OCI-LY1 (cell line): ENCODE data around the gene NAT16.
A peak's percentile ranks its signal among the peaks of the same experiment; 100 is the strongest.

ENCODE experiments used
- H2AFZ ChIP-seq: fragments of 200-600 bp; sonication (generic), shearing (Covaris generic); 2 replicates; pipeline ENCODE4 v1.6.0; 2014; ENCODE audit warnings: antibody characterized with exemption, mild to moderate bottlenecking, low read length
- H3F3A ChIP-seq: fragments of 200-600 bp; sonication (generic), shearing (Covaris generic); 2 replicates; pipeline ENCODE4 v1.6.0; 2014; ENCODE audit warnings: mild to moderate bottlenecking, antibody characterized with exemption, low read length, moderate library complexity; ENCODE audit not compliant: insufficient read depth
- H3K27ac ChIP-seq: fragments of 200-600 bp; sonication (generic); 2 replicates; pipeline ENCODE4 v1.5.1; 2014; ENCODE audit warnings: low read length, mixed run types, mild to moderate bottlenecking, low read depth; ENCODE audit not compliant: poor library complexity, severe bottlenecking
- H3K27me3 ChIP-seq: fragments of 200-600 bp; sonication (generic); 2 replicates; pipeline ENCODE4 v1.6.0; 2014; ENCODE audit warnings: antibody characterized with exemption, mild to moderate bottlenecking, low read length, moderate library complexity; ENCODE audit not compliant: insufficient read depth
- H3K36me3 ChIP-seq: fragments of 200-600 bp; sonication (generic); 2 replicates; pipeline ENCODE4 v1.6.1; 2014; ENCODE audit warnings: mild to moderate bottlenecking, antibody characterized with exemption, low read length, moderate library complexity, mixed read lengths; ENCODE audit not compliant: insufficient read depth
- H3K4me1 ChIP-seq: fragments of 200-600 bp; sonication (generic); 2 replicates; pipeline ENCODE4 v1.5.1; 2014; ENCODE audit warnings: mild to moderate bottlenecking, low read length, moderate library complexity; ENCODE audit not compliant: insufficient read depth, severe bottlenecking
- H3K4me2 ChIP-seq: fragments of 200-600 bp; sonication (generic), shearing (Covaris generic); 2 replicates; pipeline ENCODE4 v1.6.1; 2014; ENCODE audit warnings: low read length
- H3K4me3 ChIP-seq: fragments of 200-600 bp; sonication (generic); 2 replicates; pipeline ENCODE4 v1.5.1; 2014; ENCODE audit warnings: low read length, low read depth, mild to moderate bottlenecking, mixed read lengths; ENCODE audit not compliant: poor library complexity, severe bottlenecking
- H3K79me2 ChIP-seq: fragments of 200-600 bp; shearing (Covaris generic); 2 replicates; pipeline ENCODE4 v1.6.1; 2016; ENCODE audit warnings: mixed run types, low read length, mixed read lengths; ENCODE audit not compliant: insufficient read depth
- H3K9ac ChIP-seq: fragments of 200-600 bp; sonication (generic), shearing (Covaris generic); 2 replicates; pipeline ENCODE4 v1.6.1; 2014; ENCODE audit warnings: mild to moderate bottlenecking, low read length, mixed read lengths
- H3K9me2 ChIP-seq: fragments of 200-600 bp; sonication (generic), shearing (Covaris generic); 2 replicates; pipeline ENCODE4 v1.6.1; 2014; ENCODE audit warnings: low read depth, mild to moderate bottlenecking, low read length, mixed read lengths
- H3K9me3 ChIP-seq: fragments of 200-600 bp; shearing (Covaris generic); 2 replicates; pipeline ENCODE4 v1.6.1; 2014; ENCODE audit warnings: low read length, mixed read lengths
- H4K20me1 ChIP-seq: fragments of 200-600 bp; sonication (generic), shearing (Covaris generic); 2 replicates; pipeline ENCODE4 v1.6.0; 2016; ENCODE audit warnings: mild to moderate bottlenecking, low read length; ENCODE audit not compliant: insufficient read depth
- CTCF ChIP-seq: fragments of 200-600 bp; sonication (generic), shearing (Covaris generic); IDR thresholded peaks from 2 replicates; pipeline ENCODE4 v1.5.1; 2017; ENCODE audit warnings: mild to moderate bottlenecking, antibody characterized with exemption, low read length, moderate library complexity, mixed read lengths
- EZH2 ChIP-seq: fragments of 200-600 bp; sonication (generic), shearing (Covaris generic); IDR thresholded peaks from 2 replicates; pipeline ENCODE4 v1.8.0; 2017; ENCODE audit warnings: borderline replicate concordance, mixed run types, mild to moderate bottlenecking, antibody characterized with exemption, low read length, moderate library complexity, mixed read lengths

Gene NAT16

GRCh38 chr7:101216001-101216859 is 36.1 kb upstream of the NAT16 start:
- no peaks in the 10 kb centered on the region for H3K27me3 ChIP-seq
- no peaks in the 10 kb centered on the region for H3F3A ChIP-seq
- H3K4me2 ChIP-seq = peak overlapping the region; percentile 97
- H2AFZ ChIP-seq = no peak overlapping the region
- H3K36me3 ChIP-seq = no peaks in the 10 kb centered on the region
- H3K9me2 ChIP-seq = no peaks in the 10 kb centered on the region
- peak overlapping the region; percentile 82; the same call in 1 of the 2 replicates for H3K9ac ChIP-seq
- peaks cover 31% of the 10 kb centered on the region for H3K4me1 ChIP-seq
- H3K4me3 ChIP-seq = peak overlapping the region; percentile 85
- no peaks in the 10 kb centered on the region for H3K9me3 ChIP-seq
- no peak for TF ChIP-seq CTCF
- no peak for TF ChIP-seq EZH2
- no peaks in the 10 kb centered on the region for H4K20me1 ChIP-seq
- no peaks in the 10 kb centered on the region; the same call in 1 of the 2 replicates for H3K79me2 ChIP-seq
- no peak overlapping the region for H3K27ac ChIP-seq

GRCh38 chr7:101212014-101212413 is 31.9 kb upstream of the NAT16 start:
- H3K27ac ChIP-seq = no peak overlapping the region
- no peak overlapping the region for H3K4me2 ChIP-seq
- TF ChIP-seq CTCF (peak; percentile 16; the same call in 1 of the 2 replicates), EZH2 (no peak)
- H3K27me3 ChIP-seq = no peaks in the 10 kb centered on the region
- H3K9ac ChIP-seq = no peak overlapping the region
- no peaks in the 10 kb centered on the region for H4K20me1 ChIP-seq
- no peak overlapping the region for H3K4me3 ChIP-seq
- no peak overlapping the region for H2AFZ ChIP-seq
- peaks cover 14% of the 10 kb centered on the region for H3K4me1 ChIP-seq
- H3F3A ChIP-seq = no peaks in the 10 kb centered on the region
- no peaks in the 10 kb centered on the region for H3K9me2 ChIP-seq
- H3K9me3 ChIP-seq = no peaks in the 10 kb centered on the region
- H3K36me3 ChIP-seq = no peaks in the 10 kb centered on the region
- no peaks in the 10 kb centered on the region for H3K79me2 ChIP-seq

GRCh38 chr7:101211501-101211900 is 31.4 kb upstream of the NAT16 start:
- TF ChIP-seq CTCF (no peak), EZH2 (no peak)
- Histone ChIP-seq H3K9ac (no peak overlapping the region), H3K9me3 (no peaks in the 10 kb centered on the region), H3K4me2 (no peak overlapping the region), H2AFZ (no peak overlapping the region), H3K36me3 (no peaks in the 10 kb centered on the region), H3K9me2 (no peaks in the 10 kb centered on the region), H3K27ac (no peak overlapping the region), H3K79me2 (no peaks in the 10 kb centered on the region), H4K20me1 (no peaks in the 10 kb centered on the region), H3K27me3 (no peaks in the 10 kb centered on the region), H3K4me3 (no peak overlapping the region), H3K4me1 (peaks cover 9% of the 10 kb centered on the region), H3F3A (no peaks in the 10 kb centered on the region)
